ENCODE measurements around the gene AARS2.
"Not testable (repeated sequence)": the region's sequence is repeated elsewhere in the genome, so short reads cannot be mapped to it uniquely, and the experiment has no call there.

Gene AARS2

DNA sequence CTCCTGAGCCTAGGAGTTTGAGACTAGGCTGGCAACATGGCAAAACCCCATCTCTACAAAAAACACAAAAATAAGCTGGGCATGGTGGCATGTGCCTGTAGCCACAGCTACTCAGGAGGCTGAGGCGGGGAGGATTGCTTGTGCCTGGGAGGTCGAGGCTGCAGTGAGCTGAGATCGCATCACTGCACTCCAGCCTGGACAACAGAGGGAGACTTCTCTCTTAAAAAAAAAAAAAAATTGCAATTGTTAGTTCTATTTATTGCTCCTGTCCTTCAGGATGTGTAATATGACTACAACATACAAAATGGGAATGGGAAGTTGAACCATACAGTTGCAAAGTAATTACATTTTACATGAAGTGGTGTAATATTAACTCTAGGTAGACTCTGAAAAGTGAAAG, 8.1 kb upstream of the AARS2 start:
- H3K4me3 ChIP-seq (replicated peaks; ENCODE audit: insufficient read depth, low read length) = no peak overlapping the region
- no peak overlapping the region for H3K27ac ChIP-seq (replicated peaks)
- no peak for DNase-seq (ENCODE audit: low read depth in 1 of 2, low spot score in 1 of 2)
- H3K27me3 ChIP-seq (ENCODE audit: insufficient read depth, poor library complexity, severe bottlenecking) = peaks cover 2% of the 10 kb centered on the region
- TF ChIP-seq GABPA (IDR thresholded peaks at IDR 0.05; ENCODE audit: low read depth) = no peak
- no peak for TF ChIP-seq SPI1 (IDR thresholded peaks at IDR 0.05; ENCODE audit: borderline replicate concordance, low read depth)
- TF ChIP-seq, protein P1, sequence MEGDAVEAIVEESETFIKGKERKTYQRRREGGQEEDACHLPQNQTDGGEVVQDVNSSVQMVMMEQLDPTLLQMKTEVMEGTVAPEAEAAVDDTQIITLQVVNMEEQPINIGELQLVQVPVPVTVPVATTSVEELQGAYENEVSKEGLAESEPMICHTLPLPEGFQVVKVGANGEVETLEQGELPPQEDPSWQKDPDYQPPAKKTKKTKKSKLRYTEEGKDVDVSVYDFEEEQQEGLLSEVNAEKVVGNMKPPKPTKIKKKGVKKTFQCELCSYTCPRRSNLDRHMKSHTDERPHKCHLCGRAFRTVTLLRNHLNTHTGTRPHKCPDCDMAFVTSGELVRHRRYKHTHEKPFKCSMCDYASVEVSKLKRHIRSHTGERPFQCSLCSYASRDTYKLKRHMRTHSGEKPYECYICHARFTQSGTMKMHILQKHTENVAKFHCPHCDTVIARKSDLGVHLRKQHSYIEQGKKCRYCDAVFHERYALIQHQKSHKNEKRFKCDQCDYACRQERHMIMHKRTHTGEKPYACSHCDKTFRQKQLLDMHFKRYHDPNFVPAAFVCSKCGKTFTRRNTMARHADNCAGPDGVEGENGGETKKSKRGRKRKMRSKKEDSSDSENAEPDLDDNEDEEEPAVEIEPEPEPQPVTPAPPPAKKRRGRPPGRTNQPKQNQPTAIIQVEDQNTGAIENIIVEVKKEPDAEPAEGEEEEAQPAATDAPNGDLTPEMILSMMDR (IDR thresholded peaks at IDR 0.05; ENCODE audit: insufficient read depth, low read length) = no peak
- TF ChIP-seq, protein P2, sequence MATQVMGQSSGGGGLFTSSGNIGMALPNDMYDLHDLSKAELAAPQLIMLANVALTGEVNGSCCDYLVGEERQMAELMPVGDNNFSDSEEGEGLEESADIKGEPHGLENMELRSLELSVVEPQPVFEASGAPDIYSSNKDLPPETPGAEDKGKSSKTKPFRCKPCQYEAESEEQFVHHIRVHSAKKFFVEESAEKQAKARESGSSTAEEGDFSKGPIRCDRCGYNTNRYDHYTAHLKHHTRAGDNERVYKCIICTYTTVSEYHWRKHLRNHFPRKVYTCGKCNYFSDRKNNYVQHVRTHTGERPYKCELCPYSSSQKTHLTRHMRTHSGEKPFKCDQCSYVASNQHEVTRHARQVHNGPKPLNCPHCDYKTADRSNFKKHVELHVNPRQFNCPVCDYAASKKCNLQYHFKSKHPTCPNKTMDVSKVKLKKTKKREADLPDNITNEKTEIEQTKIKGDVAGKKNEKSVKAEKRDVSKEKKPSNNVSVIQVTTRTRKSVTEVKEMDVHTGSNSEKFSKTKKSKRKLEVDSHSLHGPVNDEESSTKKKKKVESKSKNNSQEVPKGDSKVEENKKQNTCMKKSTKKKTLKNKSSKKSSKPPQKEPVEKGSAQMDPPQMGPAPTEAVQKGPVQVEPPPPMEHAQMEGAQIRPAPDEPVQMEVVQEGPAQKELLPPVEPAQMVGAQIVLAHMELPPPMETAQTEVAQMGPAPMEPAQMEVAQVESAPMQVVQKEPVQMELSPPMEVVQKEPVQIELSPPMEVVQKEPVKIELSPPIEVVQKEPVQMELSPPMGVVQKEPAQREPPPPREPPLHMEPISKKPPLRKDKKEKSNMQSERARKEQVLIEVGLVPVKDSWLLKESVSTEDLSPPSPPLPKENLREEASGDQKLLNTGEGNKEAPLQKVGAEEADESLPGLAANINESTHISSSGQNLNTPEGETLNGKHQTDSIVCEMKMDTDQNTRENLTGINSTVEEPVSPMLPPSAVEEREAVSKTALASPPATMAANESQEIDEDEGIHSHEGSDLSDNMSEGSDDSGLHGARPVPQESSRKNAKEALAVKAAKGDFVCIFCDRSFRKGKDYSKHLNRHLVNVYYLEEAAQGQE (IDR thresholded peaks at IDR 0.05; ENCODE audit: insufficient replicate concordance, low read depth) = no peak
- no peak for TF ChIP-seq POLR2AphosphoS5 (IDR thresholded peaks at IDR 0.05; ENCODE audit: low read depth)

DNA sequence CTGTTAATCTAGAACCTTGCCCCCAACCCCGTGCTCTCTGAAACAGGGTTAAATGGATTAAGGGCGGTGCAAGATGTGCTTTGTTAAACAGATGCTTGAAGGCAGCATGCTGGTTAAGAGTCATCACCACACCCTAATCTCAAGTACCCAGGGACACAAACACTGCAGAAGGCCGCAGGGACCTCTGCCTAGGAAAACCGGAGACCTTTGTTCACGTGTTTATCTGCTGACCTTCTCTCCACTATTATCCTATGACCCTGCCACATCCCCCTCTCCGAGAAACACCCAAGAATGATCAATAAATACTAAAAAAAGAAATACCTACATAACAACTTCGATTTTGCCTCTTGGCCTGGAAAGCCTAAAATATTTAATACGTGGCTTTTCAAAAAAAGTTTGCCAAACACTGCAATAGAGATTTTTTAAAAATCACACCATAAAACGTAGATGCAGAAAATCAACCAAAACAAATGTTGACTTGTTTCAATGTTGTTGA, 4.0 kb upstream of the AARS2 start:
- H3K27me3 ChIP-seq (ENCODE audit: insufficient read depth, poor library complexity, severe bottlenecking); H3K4me3 ChIP-seq (replicated peaks; ENCODE audit: insufficient read depth, low read length); H3K27ac ChIP-seq (replicated peaks); DNase-seq (ENCODE audit: low read depth in 1 of 2, low spot score in 1 of 2): not testable (repeated sequence)

DNA sequence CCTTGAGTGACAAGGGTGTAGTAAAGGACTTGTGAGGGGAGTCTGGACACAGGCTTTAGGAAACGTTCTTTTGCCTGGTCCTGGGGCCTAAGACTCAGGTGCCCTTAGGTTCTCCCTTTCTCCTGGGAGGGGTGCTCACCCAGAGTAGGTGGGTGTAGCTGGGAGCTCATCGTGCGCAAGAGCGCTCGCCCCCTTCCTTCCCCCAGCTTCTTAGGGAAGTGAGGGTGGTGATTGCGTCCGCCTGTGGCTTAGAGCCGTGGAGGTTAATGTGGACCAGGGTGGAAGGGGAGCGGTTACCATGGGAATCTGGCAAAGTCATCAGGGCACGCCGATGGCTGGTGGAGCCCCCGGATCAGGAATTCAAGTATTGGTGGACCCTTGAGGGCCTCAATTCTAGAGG, 3.3 kb upstream of the AARS2 start:
- Histone ChIP-seq H3K4me3 (replicated peaks; ENCODE audit: insufficient read depth, low read length) (no peak overlapping the region), H3K27ac (replicated peaks) (no peak overlapping the region), H3K27me3 (ENCODE audit: insufficient read depth, poor library complexity, severe bottlenecking) (peaks cover 2% of the 10 kb centered on the region)
- TF ChIP-seq SPI1 (IDR thresholded peaks at IDR 0.05; ENCODE audit: borderline replicate concordance, low read depth) (peak; percentile 39; the same call in 1 of the 2 replicates), GABPA (IDR thresholded peaks at IDR 0.05; ENCODE audit: low read depth) (no peak), POLR2AphosphoS5 (IDR thresholded peaks at IDR 0.05; ENCODE audit: low read depth) (no peak)
- TF ChIP-seq, protein P2 (IDR thresholded peaks at IDR 0.05; ENCODE audit: insufficient replicate concordance, low read depth) = no peak
- TF ChIP-seq, protein P1 (IDR thresholded peaks at IDR 0.05; ENCODE audit: insufficient read depth, low read length) = no peak
- peak in 1 of 2 experiments; percentile 49 for DNase-seq (ENCODE audit: low read depth in 1 of 2, low spot score in 1 of 2)

DNA sequence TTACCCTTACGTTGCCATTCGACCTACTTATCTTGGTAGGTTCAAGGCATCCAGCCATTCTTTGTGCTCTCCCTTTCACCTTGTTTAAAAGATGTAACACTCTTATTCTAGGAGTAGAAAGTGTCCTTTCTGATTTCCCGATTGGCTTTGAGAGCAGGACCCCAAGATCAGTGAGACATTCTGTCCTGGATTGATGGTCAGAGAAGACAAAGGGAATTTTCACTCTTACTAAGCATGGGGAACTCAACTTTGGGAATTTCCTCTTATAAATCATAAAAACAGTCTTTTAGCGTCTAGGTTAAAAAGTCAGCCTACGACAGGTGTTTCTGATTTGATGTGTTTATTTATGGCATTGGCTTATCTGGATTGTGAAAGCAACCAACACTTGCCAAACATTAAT, 2.8 kb upstream of the AARS2 start:
- DNase-seq (ENCODE audit: low read depth in 1 of 2, low spot score in 1 of 2) = no peak
- peaks cover 2% of the 10 kb centered on the region for H3K27me3 ChIP-seq (ENCODE audit: insufficient read depth, poor library complexity, severe bottlenecking)
- no peak overlapping the region for H3K27ac ChIP-seq (replicated peaks)
- TF ChIP-seq SPI1 (IDR thresholded peaks at IDR 0.05; ENCODE audit: borderline replicate concordance, low read depth) (no peak), GABPA (IDR thresholded peaks at IDR 0.05; ENCODE audit: low read depth) (no peak), POLR2AphosphoS5 (IDR thresholded peaks at IDR 0.05; ENCODE audit: low read depth) (no peak)
- TF ChIP-seq, protein P1 (IDR thresholded peaks at IDR 0.05; ENCODE audit: insufficient read depth, low read length) = no peak
- TF ChIP-seq, protein P2 (IDR thresholded peaks at IDR 0.05; ENCODE audit: insufficient replicate concordance, low read depth) = no peak
- H3K4me3 ChIP-seq (replicated peaks; ENCODE audit: insufficient read depth, low read length) = no peak overlapping the region

Data from HL-60 (cell line).